ENCODE data around the gene ADAM30.

Gene ADAM30

GRCh38 chr1:119906927-119907652 lies 10.8 kb upstream of the ADAM30 start:
- DNase-seq = no peak

- no peak for DNase-seq
Measured at GRCh38 chr1:119903443-119903835, 7.1 kb upstream of the ADAM30 start.

DNA sequence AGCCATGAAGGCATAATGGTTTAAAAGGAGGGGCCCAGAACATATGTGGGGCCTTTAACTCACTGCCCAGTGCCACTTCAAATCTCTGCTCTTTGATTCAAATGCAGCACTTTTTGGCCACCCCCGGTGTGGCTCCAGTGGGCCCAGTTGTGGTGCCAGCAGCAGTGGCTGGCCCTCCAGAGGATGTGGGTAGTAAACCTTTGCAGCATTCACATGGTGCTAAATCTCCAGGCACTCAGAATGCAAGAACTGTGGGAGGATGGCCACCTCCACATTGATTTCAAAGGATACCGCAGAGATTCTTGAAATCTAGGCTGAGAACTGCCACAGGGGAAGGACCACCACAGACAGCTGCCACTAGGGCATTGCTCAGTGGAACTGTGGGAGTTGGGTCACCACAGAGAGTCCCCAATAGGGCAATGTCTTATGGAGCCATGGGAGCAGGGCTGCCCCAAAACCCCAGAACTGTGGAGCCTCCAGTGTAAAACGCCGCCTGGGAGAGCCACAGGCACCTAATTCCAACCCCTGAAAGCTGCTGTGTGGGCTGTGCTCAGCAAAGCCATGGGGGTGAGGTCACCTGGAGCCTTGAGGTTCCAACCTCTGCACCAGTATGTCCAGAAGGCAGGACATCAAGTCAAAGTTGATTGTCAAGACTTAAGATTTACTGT lies 6.6 kb upstream of the ADAM30 start:
- no peak for DNase-seq

DNA sequence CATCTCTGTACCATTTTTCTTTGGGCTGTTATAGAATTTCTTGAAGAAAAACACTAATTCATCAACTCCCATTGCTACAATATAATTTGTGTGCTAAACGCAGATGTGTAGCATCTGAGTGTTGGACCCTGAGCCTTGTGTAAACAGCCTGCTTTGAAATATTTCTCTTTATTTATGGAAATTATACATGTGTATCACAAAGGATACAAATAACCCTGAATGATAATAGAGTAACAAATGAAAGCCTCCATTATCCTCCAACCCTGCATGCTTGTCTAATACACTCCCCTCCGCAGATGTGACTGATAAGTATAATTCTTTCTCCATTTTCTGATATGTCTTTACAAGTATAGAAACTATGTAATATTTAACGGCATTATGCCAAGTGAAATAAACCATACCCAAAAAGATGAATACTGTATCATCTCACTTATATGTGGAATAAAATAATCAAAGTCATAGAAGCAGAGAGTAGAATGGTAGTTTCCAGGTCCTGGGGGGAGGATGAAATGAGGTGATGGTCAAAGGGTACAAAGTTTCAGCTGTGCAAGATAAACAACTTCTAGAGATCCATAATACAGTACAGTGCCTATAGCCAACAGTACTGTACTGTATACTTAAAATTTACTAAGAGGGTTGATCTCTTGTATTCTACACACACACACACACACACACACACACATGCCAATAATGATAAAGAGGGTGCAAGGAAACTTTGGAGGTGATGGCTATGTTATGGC lies 2.8 kb upstream of the ADAM30 start:
- no peak for DNase-seq

- DNase-seq = no peak
Measured at GRCh38 chr1:119898530-119898929, 2.2 kb upstream of the ADAM30 start.

GRCh38 chr1:119895102-119895501 lies 1.2 kb downstream of the ADAM30 start:
- no peak for DNase-seq

DNA sequence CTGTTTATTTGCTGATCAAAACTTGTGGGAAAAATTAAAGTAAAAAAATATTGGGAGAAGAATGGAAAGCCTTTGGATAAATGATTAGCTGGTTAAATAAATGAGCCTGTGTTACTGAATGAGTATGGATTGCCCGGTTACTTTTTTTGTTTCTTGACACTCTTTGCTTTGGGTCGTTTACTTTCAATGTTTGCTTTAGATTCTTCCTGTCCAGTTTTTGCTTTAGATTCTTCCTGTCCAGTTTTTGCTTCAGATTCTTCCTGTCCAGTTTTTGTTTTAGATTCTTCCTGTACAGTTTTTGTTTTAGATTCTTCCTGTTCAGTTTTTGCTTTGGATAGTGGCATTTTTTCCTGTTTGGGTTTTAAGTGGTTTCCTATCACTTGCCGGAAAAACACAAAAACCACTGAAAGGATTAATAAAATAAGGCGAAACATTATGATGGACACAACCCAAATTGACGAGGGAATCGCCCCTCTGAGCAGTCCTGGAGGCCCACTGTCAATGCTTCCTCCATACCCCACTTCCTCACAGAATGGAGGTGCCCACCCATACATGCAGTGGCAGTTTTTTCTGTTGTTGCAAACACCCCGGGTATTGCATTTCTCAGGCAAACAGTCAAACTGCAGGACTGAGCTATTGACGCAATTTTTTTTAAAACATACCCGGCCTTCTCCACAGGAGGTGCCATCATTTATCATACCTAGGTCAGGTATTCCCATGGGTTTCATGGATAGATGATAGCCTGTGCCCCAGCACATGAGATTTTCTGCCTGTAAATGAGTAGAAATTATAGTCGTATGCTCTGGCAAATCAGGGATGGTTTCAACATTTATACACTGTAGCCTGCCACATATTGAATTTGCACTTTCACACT lies 2.3 kb downstream of the ADAM30 start:
- no peak for DNase-seq

GRCh38 chr1:119893238-119893791 lies 3.0 kb downstream of the ADAM30 start:
- DNase-seq = no peak

DNA sequence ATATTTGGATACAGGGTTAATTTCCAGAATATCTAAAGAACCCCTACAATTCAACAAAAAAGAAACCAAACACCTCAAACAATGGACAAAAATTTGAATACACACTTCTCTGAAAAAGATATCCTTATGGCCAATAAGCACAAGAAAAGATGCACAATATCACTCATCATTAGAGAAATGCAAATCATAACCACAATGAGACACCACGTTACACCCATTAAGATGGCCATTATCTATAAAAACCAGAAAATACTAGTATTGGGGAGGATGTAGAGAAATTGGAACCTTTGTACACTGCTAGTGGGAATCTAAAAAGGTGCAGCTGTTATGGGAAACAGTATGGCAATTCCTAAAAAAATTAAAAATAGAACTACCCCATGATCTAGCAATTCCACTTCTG lies 4.9 kb downstream of the ADAM30 start:
- no peak for DNase-seq

DNA sequence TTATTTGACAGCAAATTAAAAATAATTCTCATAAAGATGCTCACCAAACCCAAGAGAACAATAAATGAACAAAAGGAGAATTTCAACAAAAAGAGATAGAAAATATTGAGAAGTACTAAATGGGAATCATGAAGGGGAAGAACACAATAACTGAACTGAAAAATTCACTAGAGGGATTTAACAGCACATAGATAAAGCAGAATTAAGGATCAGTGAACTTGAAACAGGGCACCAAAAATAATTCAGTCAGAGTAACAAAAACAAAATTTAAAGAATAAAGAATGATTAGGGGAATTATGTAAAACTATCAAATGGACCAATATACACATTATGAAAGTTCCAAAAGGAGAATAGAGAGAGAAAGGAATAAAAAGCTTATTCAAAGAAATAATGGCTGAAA lies 7.8 kb downstream of the ADAM30 start:
- no peak for DNase-seq

GRCh38 chr1:119887427-119887826 lies 8.9 kb downstream of the ADAM30 start:
- no peak for DNase-seq

- DNase-seq = peak; percentile 20
Measured at GRCh38 chr1:119885903-119886783, 10.2 kb downstream of the ADAM30 start.

- DNase-seq = no peak
Measured at GRCh38 chr1:119884711-119885110, 11.6 kb downstream of the ADAM30 start.

DNA sequence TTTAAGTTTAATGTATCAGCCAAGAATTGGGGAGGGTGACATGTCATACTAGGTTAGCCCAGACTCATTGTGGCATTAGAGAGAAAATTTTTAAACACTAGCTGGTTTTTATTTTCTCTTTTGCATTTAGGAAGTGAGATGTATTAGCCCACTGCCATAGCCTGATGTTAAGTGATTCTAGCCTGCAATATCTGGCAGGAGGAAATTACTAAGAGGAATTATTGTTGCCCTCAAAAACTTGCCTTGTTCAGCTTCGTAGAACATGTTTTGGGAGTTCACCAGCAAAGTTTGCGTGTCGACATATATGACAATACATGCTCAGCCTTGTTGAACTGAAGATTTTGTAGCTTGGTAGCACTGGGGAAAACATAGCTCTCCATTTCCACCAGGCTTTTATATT lies 12.5 kb downstream of the ADAM30 start:
- DNase-seq = no peak

DNA sequence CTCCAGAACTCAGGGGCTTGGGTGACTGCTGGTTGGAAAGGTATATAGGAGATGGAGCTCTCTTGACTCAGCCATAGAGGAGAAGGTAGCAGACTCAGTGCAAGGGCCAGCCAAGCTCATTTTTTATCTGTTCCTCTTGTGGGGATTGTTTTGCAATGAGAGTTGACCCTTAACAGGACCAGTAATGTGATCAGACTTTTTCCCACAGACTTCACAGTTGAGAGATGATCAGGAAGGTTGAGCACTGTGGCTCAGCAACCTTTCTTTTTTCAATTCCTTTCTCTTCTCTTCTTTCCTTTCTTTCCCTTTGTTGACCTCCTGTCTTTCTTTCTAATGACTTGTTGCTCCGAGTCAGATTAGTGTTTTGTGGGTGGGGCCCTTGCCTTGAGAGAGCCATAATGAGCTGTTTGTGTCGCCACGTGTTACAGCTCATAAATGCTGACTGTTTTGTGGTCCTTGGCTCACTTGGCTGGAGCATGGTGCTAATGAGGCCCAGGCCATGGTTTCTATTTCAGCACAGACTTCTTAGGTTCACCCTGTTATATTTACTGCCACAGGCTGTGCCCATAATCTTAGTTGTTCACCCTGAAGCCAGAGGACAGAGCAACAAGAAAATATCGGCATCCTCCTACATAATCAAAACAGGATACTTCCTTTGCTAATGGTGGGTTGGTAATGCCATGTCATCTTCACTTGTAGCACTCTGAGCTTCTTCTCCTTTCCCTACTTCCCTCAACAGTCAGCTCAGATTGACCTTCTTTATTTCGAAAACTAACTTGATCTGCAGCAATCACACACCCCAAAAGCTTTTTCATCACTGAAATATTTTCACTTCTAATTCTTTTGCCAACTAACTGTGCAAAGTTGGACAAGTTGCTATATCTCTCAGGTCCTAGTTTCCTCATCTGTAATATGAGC lies 13.9 kb downstream of the ADAM30 start:
- DNase-seq = no peak

DNA sequence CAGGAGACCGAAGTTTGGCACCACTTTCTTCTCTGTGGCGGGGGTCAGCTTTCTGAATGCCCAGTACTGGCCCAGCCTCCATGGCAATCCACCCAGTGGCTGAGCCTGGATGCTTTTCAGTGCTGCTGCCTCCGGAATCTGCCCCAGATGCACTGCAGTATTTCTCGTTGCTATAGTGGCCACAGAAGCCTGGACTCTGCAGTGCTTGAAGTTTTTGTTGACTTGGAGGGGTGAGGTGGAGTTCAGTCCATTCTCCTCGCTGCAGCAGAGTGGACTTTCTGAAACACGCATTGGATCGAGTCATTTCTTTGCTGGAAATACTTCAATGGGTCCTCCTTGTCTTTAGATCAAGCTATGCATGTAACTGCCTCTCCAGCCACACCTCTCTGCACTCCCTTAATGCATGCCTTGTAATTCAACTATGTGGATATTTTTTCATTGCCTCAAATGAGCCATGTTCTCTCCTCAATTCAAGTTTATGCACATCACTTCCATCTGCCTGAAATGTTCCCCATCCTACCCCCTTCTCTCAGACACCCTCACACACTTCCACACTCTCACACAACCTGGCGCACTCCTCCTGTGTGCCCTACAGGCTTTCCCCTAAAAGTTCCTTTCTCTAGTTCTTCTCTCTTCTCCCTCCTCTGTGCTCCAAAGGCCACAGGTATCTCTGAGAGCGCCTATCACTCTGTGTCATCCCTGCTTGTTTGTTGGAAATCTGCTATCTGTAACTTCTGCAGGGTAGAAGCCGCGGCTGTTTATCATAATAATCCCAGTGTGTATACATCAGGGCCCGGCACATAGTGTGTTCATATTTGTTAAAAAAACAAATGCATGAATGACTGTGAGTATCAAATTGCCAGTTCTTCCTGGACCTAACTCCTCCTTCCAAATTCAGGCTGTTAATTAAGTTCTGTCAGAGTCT lies 16.5 kb downstream of the ADAM30 start:
- DNase-seq = no peak

- DNase-seq = peak; percentile 56
Measured at GRCh38 chr1:119878171-119878570, 18.1 kb downstream of the ADAM30 start.

GRCh38 chr1:119874186-119874585 lies 22.1 kb downstream of the ADAM30 start:
- DNase-seq = no peak
